GM12864 (cell line): Measurements from ENCODE around the gene LPO.

Source experiments
- DNase-seq: peaks from one replicate; pipeline ENCODE4 v3.0.0-alpha.2; 2011; ENCODE audit warnings: low read depth
- H3K4me3 ChIP-seq: 2 replicates; pipeline ENCODE4 v1.5.1; 2011; ENCODE audit warnings: mild to moderate bottlenecking, low read depth, low read length, control low read depth
- CTCF ChIP-seq: IDR thresholded peaks from 2 replicates; pipeline ENCODE4 v1.5.1; 2011; ENCODE audit warnings: low read depth, mild to moderate bottlenecking, moderate library complexity, low read length, control low read depth, inconsistent platforms; ENCODE audit errors: missing control alignments

Gene LPO

DNA sequence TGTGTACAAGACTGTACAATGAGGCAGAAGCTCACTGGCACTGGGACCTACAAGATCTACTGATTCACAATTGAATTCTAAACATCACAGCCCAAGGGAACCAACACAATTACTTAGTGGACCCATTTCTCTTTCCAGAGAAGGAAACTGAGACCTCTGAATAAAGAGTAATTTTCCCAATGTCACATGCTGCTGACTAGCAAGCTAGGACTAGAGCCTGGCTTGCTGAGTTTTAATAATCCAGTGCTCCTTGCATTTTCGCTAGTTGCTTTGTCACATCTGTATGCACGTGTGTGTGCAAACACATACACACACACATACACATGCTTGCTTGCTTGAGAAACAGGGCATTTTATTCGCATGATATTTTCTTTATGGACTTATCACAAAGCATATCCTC lies 3.9 kb upstream of the LPO start:
- DNase-seq: no peak
- TF ChIP-seq CTCF: no peak
- no peak overlapping the region for H3K4me3 ChIP-seq

- no peak for DNase-seq
- H3K4me3 ChIP-seq: no peak overlapping the region
- TF ChIP-seq CTCF: no peak
These were observed 2.6 kb upstream of the LPO start for GRCh38 chr17:58235821-58236220.

- TF ChIP-seq CTCF: no peak
- no peak overlapping the region for H3K4me3 ChIP-seq
- DNase-seq: no peak
These were observed 2.0 kb upstream of the LPO start for GRCh38 chr17:58236394-58236793.

DNA sequence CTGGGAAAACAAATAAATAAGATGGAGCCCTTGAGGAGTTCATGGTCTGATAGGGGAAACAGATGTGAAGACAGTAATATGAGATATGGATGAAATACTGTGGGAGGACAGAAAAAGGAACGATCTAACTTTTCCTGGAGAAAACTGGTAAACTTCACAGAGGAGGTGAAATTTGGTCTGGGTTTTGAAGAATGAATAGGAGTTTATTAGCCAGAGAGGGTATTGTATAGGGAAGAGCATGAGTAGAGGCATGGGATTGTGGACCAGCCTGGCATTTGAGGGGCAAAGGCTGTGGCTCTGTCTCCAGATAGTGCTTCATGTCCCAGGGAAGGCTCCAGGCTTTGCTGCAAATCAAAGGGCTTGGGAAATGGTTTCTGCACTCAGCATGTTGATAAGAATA lies 1.6 kb downstream of the LPO start:
- no peak overlapping the region for H3K4me3 ChIP-seq
- TF ChIP-seq CTCF: no peak
- DNase-seq: no peak

DNA sequence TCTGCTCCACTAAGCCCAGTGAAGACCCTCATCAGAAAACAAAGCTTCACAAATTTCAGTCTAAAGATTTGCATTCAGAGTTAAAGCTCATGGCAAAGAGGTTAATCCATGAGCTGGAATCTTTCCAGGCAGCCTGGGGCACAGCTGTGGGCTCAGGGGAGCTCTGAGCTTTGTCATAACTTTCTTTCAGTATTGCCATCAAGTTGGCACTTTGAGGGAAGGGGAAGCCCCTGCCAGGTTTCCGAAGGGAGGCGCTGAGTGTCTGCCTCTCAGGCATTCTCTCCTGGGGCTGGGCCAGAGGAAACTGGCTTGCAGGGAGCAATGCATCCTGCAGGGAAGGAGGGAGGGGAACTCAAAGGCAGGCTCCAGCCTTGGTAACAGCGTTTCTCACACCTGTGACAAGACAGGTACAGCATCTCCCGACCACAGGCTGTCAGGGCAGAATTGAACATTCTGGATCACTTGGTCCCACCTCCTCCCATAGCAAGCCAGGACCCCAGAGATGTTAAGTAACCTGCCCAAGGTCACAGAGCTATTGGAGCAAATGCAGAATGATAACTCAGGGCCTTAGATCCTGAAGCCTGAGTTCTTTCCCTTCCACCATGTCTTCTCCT lies 3.9 kb downstream of the LPO start:
- no peak overlapping the region for H3K4me3 ChIP-seq
- no peak for TF ChIP-seq CTCF

GRCh38 chr17:58244963-58245362 lies 6.6 kb downstream of the LPO start:
- no peak for TF ChIP-seq CTCF
- H3K4me3 ChIP-seq: no peak overlapping the region
- no peak for DNase-seq

More for the DNA sequence above, 3.9 kb downstream of the LPO start:
- DNase-seq: no peak

- TF ChIP-seq CTCF: no peak
- DNase-seq: no peak
- H3K4me3 ChIP-seq: no peak overlapping the region
These were observed 7.2 kb downstream of the LPO start for GRCh38 chr17:58245428-58246103.
